Omental fat pad (tissue), 4 donors: Measurements from ENCODE around the gene ATP13A2. TPM values are rescaled to one million over a fixed set of nuclear protein-coding genes. Genes with fewer than 3 reads are reported as not detected.
A peak's percentile ranks its signal among the peaks of the same experiment; 100 is the strongest.

Experiments used
- ATAC-seq: fragments of 150-250 bp; one replicate; pipeline ENCODE4 v1.9.1; 2016; ENCODE audit warnings: mild to moderate bottlenecking, moderate library complexity; ENCODE audit not compliant: low FRiP score
- DNase-seq: peaks from one replicate; pipeline ENCODE4 v3.0.0-alpha.2; 2019; ENCODE audit warnings: low spot score
- total RNA-seq, 4 donors: library from RNA; depleted of rRNA; stranded (reverse); fragments of >200 nt; gene quantifications; one replicate each; pipeline ENCODE4 v1.1.0, GENCODE V29; 2016
- TF ChIP-seq, protein P1 (sequence below), 3 donors: fragments of 450-650 bp; IDR thresholded peaks; one replicate each; pipeline ENCODE4 v1.5.1; 2016 to 2017; ENCODE audit warnings: antibody characterized with exemption in 3 of 3, mild to moderate bottlenecking in 3 of 3, moderate library complexity in 2 of 3

The ATP13A2 gene
- total RNA-seq, 4 donors from 2014 or later = 18.7 to 38.9 (median 32.8) TPM

DNA sequence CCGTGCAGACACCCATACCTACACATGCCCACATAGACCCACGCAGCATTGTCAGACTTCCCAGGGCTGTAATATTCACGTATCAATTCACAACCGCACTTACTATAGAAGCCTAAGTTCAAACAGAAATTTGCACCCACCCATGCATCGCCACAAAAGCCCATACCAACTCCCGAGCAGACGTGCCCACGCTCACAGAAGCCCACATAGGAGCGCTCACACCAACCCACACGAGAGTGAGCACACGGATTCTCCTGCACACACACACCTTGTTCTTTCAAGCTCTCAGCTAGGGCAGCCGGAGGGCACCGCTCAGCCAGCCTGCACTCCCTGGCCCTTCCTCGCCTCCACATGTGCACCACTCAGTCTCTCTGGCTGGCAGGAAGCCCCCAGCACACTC, 35.9 kb downstream of the ATP13A2 start:
- no peak for ATAC-seq
- TF ChIP-seq, protein P1, sequence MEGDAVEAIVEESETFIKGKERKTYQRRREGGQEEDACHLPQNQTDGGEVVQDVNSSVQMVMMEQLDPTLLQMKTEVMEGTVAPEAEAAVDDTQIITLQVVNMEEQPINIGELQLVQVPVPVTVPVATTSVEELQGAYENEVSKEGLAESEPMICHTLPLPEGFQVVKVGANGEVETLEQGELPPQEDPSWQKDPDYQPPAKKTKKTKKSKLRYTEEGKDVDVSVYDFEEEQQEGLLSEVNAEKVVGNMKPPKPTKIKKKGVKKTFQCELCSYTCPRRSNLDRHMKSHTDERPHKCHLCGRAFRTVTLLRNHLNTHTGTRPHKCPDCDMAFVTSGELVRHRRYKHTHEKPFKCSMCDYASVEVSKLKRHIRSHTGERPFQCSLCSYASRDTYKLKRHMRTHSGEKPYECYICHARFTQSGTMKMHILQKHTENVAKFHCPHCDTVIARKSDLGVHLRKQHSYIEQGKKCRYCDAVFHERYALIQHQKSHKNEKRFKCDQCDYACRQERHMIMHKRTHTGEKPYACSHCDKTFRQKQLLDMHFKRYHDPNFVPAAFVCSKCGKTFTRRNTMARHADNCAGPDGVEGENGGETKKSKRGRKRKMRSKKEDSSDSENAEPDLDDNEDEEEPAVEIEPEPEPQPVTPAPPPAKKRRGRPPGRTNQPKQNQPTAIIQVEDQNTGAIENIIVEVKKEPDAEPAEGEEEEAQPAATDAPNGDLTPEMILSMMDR (IDR thresholded peaks at IDR 0.05) = no peak
- no peak for DNase-seq

DNA sequence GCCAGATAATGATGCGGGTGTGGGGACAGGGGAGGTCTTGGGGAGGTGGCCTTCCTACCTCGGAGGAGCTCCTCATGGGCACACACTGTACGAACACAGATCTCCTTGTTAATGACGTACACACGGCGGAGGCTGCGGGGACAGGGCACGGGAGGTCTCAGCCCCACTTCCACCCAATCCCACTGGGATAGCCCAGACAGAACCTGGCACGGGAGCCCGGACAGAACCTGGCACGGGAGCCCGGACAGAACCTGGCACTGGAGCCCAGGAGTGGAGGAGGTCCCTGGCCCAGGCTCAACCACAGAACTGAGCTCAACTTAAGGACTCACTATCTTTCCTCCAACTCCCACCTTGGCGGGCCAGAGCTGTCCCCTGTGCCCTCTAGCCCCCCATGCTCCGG, 36.5 kb downstream of the ATP13A2 start:
- TF ChIP-seq, protein P1 (IDR thresholded peaks at IDR 0.05) = no peak
- ATAC-seq = no peak
- no peak for DNase-seq

DNA sequence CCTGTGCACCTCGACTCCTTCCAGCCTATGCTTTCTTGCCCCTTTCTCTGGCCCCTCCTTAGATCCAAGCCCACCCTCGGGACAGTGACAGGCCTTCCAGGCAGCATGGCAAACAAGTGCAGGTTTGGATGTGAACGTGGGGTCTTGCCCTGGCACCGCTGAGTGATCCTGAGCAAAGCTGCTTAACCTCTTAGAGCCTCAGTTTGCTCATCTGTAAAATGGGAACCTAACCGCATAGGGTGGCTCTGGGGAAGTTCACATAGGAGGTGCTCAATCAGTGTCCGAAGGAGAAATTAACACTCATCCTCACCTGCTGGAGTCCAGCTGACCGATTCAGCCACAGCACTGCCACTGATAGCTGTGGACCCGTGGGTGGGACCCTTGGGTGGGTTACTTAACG, 38.5 kb downstream of the ATP13A2 start:
- no peak for DNase-seq
- ATAC-seq = no peak

DNA sequence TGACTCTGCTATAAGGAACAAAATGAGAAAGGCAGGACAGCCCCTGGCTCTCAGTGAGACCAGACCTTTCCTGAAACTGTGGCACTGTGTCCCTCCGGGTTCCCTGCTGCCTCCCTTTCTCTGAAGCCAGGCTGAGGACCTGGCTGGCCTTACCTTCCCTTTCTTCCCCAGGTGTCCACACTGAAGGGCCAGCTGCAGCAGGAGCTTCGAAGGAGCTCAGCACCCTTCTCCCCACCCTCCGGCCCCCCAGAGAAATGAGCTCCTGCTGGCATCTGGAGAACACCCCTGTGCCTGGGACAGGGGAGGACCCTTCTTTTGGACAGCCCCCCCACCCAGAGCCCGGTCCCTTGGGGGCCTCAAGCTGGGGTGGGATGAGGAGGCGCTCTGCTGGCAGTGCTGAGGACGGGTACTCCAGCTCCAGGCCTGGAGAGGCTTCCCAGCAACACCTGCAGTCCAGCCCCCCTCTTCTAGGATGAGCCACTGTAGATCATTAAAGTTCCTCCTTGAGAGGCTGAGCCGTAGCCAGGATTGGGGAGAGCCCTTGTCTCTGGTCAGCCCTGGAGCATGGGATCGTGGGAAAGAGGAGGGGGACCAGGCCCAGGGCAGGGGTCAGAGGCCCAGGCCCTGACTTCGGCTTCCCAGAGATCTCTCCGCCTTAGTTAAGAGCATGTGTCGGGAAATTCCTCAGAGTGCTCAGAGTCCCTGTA, 39.4 kb downstream of the ATP13A2 start:
- TF ChIP-seq, protein P1 (IDR thresholded peaks at IDR 0.05) = no peak
- no peak for DNase-seq
- ATAC-seq = no peak

More for the DNA sequence above, 38.5 kb downstream of the ATP13A2 start:
- TF ChIP-seq, protein P1 (IDR thresholded peaks at IDR 0.05) = no peak

DNA sequence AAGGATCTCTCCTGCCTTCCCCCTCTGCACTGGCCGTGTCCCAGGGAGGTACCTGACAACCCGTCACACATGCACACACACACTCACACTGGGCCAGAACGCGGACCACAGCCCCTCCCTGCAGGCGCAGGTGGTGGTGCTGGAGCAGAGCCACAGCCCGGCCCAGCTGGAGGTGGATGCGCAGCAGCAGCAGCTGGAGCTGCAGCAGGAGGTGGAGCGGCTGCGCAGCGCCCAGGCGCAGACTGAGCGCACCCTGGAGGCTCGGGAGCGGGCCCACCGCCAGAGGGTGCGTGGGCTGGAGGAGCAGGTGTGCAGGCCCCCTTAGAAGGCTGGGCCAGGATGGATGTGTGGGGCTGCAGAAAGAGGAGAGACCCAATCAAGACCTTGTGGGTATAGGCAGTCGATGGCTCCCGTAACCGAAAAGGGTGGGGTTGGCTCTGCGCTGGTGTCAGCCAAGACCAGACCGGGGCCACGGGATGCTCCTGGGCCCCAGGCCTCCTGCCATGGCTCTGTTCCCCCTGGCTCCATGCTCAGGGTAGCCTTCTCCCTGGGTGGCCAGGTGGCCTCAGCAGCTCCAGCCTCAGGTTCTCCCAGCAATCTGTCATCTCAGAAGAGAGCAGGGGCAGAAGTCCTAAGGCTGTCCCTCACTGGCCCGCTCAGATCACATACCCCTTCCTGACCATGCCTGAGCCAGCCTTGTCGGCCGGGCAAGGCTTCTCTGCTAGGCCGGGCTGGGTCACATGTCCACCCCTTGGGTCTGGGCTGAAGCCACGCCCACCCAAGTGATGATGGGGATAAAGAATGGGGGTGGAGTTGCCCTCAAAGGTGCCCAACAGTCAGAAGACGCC, 40.2 kb downstream of the ATP13A2 start:
- ATAC-seq (peak; percentile 40), DNase-seq (no peak)
- TF ChIP-seq, protein P1 (IDR thresholded peaks at IDR 0.05) = no peak

DNA sequence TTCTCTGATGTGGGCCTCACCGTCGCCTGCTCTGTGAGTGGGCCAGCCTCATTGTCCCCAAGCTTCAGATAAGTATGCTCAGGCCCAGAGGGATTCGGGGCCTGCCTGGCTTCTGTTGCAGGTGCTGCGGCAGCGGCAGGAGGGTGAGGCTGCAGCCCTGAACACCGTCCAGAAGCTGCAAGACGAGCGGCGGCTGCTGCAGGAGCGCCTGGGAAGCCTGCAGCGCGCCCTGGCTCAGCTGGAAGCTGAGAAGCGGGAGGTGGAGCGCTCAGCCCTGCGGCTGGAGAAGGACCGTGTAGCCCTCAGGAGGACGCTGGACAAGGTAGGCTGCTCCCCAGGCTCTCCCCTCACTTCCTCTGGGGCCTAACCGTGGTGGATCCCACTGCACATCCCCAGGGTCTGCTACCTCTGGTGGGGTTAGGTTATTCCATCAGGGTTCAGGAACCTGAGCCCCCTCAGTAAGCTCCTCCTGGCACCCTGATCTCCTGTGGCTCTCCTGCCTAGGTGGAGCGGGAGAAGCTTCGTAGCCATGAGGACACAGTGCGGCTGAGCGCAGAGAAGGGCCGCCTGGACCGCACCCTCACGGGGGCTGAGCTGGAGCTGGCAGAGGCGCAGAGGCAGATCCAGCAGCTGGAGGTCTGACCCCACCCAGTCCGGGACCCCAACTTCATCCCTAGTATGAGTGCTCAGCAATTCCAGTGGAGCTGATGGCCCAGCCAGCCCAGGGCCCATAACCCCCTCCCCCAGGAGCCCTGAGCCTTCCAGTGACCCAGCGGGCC, 41.4 kb downstream of the ATP13A2 start:
- TF ChIP-seq, protein P1 (IDR thresholded peaks at IDR 0.05) = no peak
- ATAC-seq (no peak), DNase-seq (no peak)
